IPS-11a (cell line): ENCODE measurements around the gene SLC29A1.

Source experiments
- H3K4me3 ChIP-seq: one replicate; pipeline ENCODE4 v1.5.1; 2013; ENCODE audit warnings: low read depth, low read length, control low read depth

SLC29A1 gene

DNA sequence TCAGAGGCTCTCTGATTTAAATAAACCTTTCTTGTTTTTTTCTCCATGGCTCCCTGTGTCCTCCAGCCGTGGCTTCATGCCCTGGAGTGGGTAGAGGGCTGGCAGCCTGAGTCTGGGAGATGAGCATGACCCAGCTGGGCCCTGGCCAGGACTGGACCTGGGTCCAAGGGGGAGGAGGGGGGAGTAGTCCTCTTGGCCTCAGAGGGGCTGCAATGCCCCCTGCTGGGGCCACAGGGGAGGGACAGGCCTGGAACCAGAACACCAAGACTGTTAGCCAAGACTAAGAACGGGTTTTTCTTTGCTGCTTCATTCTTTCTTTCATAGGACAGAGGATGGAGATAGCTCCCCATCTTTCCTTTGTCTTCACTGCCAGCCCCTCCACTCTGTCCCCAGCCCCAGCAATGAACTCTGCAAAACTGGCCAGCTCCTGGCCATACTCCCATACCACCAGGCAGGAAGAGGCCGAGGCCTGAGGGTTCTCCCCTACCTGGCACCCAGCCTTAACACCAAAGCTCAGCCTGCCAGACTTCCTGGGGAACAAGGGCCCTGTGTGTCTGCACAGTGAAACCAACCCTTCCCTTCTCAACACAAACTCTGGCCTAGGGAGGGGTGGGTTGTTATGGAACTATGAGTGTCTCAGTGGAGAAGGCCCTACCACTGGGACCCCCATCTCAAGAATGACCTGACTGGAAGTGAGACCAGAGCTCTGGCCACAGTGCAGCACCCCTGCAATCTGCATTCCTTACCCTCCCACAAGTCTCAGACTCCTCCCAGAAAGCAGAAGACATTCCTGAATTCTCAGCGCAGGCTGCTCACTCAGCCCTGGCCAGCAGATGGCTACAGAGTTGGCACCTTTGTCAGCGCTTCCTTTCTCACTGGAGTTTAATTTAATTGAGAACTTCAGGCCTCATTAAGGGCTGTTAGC, 11.0 kb downstream of the SLC29A1 start:
- no peak overlapping the region for H3K4me3 ChIP-seq

DNA sequence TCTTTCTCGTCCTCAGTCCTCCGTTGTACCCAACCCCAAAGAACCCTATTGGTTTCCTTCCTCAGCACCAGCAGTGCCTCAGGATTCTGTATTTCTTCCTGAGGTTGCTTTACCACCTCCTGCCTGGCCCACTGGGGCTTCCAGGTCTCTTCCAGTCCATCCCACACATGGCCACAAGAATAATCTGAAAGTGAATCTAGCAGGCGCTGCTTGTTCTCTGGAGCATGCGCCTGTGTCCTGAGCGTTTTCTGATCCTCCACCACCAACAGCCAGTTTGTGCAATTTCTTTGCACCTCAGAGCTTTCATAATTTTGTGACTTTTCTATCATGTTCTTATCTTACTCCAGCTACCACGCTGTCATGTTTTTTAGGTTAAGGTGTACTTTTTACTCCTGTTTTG, 11.9 kb downstream of the SLC29A1 start:
- no peak overlapping the region for H3K4me3 ChIP-seq

GRCh38 chr6:44235891-44236516, 12.6 kb downstream of the SLC29A1 start:
- H3K4me3 ChIP-seq: no peak overlapping the region

- peak overlapping the region; percentile 37 for H3K4me3 ChIP-seq
These were observed 13.8 kb downstream of the SLC29A1 start for GRCh38 chr6:44237021-44237812.

DNA sequence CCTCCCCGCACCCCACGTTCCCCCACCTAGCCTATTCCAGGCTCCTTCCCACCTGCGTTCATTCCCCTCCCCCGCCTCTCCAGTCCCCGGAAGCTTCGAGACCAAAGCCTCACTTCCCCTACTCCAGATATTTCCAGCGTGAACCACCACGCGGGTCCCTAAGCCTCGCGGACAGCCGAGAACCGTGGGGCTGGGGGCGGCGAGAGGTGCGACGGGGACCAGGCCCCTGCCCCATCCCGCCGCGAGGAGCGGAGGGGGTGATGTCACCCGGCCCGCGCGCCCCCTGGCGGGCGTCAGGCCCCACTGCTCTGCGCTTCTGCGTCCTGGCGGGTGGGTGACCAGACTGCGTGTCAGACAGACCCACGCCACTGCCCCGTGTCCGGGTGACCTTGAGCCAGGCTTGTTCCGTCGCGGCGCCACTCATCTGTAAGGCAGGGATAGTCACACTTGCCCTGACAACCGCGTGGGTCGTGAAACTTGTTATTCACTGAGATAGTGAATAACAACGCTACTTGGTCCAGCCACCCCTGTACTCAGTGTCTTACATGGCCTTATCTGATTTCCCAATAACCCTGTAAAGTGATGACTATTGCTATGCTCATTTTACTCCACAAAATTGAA, 14.5 kb downstream of the SLC29A1 start:
- H3K4me3 ChIP-seq: peak overlapping the region; percentile 37

DNA sequence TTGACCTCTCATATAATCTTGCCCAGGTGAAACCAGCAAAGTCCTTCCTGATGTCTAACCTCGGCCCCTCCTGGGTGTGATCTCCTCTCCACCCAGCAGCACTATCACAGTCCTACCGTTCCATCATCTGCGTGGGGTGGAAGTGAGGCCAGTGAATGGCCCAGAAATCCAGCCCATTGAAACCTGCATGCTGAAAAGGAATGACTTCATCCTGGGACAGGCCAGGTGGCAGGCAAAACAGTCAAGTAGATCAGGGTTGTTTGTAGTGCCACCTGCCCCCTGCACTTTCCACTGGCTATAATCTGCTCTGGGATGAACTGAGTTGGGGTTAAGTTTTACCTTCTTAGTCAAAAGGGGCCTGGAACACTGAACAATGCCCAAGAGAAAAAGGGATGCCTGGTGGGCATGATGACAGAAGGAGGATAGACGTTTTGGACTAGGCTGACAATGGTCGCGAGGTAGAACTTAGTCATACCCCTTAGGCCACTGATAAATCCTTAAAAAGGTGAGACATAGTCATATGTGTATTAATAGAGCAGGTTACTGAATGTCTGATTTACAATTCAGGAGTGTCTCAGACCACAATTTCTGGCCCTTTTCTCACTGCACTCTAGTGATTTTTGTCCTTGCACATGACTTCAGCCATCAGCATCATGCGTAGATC, 15.4 kb downstream of the SLC29A1 start:
- H3K4me3 ChIP-seq: no peak overlapping the region

DNA sequence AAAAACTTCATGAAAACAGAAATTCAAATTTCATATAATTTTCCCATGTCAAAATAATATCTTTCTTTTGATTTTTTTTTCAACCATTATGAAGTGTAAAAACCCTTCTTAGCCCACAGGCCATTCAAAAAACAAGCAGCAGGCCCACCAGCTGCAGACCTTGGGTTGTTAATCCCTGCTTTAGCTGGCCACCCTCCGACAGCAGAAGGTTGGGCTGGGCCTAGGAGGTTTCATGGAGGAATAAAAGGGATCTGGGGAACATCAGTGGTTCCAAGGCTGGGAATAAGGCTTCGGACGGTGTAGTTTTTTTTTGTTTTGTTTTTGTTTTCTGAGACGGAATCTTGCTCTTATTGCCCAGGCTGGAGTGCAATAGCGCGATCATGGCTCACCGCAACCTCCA, 19.9 kb downstream of the SLC29A1 start:
- no peak overlapping the region for H3K4me3 ChIP-seq

- H3K4me3 ChIP-seq: peak overlapping the region; percentile 53
These were observed 22.1 kb downstream of the SLC29A1 start for GRCh38 chr6:44245391-44245911.

DNA sequence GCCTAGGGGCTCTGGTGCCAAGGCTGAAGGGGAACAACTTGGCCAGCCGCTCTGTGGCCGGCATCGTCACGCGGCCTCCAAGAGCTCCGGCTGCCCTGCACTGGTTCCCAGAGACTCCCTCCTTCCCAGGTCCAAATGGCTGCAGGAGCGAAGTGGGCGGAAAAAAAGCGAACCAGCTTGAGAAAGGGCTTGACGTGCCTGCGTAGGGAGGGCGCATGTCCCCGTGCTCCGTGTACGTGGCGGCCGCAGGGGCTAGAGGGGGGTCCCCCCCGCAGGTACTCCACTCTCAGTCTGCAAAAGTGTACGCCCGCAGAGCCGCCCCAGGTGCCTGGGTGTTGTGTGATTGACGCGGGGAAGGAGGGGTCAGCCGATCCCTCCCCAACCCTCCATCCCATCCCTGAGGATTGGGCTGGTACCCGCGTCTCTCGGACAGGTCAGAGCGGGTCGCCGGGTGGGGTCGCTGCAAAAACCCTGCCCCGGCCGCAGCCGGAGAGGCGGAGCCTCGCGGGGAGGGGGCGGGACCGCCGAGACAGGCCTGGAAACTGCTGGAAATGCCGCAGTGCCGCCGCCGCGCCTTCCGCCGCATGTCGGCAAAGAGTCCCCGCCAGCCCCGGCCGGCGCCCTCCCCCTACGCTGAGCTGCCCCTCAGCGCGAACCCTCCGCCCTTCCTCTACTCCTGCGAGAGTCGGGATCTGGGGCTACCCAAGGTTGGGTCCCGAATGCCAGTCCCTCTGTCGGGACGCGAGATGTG, 22.7 kb downstream of the SLC29A1 start:
- H3K4me3 ChIP-seq: peak overlapping the region; percentile 99

GRCh38 chr6:44246663-44247337, 23.4 kb downstream of the SLC29A1 start, which contains the start of gene HSP90AB1:
TSS of gene HSP90AB1 (plus strand) at chr6:44247101. CDS start at chr6:44248630, 1,529 bp downstream.
- peak within 1 kb of the TSS; percentile 99 for H3K4me3 ChIP-seq

- H3K4me3 ChIP-seq: peak overlapping the region; percentile 99
These were observed 24.2 kb downstream of the SLC29A1 start for GRCh38 chr6:44247338-44248302.

DNA sequence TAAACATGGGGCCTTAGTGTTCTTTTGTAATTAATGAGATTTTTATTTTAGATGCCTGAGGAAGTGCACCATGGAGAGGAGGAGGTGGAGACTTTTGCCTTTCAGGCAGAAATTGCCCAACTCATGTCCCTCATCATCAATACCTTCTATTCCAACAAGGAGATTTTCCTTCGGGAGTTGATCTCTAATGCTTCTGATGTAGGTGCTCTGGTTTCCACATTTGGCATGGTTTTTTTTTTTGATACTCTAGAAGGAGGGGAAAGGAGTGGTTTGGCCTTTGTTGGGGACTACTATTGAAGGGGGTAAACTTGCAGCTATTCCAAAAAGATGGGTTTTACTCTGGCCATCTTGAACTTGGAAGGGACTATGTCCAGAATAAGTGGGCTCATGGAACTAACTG, 25.2 kb downstream of the SLC29A1 start:
- H3K4me3 ChIP-seq: peak overlapping the region; percentile 99

DNA sequence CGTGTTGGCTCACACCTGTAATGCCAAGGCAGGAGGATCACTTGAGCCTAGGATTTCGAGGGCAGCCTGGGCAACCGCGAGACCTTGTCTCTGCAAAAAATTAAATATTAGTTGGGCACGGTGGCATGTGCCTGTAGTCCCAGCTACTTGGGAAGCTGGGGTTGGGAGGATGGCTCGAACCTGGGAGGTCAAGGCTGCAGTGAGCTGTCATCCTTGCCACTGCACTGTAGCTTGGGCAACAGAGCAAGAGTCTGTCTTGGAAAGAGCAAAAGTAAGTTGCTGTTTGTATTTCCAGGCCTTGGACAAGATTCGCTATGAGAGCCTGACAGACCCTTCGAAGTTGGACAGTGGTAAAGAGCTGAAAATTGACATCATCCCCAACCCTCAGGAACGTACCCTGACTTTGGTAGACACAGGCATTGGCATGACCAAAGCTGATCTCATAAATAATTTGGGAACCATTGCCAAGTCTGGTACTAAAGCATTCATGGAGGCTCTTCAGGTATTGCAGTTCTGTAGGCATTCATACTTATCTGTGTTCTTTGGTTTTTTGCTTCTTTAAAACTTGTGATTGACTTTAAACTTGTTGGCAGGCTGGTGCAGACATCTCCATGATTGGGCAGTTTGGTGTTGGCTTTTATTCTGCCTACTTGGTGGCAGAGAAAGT, 25.8 kb downstream of the SLC29A1 start:
- peak overlapping the region; percentile 99 for H3K4me3 ChIP-seq

GRCh38 chr6:44250067-44250717, 26.8 kb downstream of the SLC29A1 start:
- no peak overlapping the region for H3K4me3 ChIP-seq

DNA sequence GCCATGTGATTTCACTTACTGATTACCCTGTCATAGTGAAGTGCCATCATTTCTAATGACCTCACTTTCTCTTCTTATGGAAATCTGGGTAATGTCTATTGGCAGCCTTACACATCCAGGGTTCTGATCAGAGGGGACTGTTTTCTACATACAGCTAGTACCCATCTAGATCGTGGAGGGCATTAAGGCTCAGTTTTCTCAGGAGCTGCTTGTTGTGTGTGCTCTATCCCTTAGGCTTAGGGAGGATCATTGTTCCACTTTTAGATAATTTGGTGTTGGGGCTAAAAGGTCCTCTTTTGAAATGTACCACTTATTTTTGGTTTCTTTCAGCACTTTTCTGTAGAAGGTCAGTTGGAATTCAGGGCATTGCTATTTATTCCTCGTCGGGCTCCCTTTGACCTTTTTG, 27.3 kb downstream of the SLC29A1 start:
- no peak overlapping the region for H3K4me3 ChIP-seq
